Panc1 (cell line): ENCODE data around the gene CYTH4.

ENCODE experiments used
- CTCF ChIP-seq: fragments of 450-650 bp; IDR thresholded peaks from 2 replicates; pipeline ENCODE4 v1.5.1; 2017; ENCODE audit warnings: mild to moderate bottlenecking
- POLR2AphosphoS5 ChIP-seq: IDR thresholded peaks from 2 replicates; pipeline ENCODE4 v1.6.1; 2012; ENCODE audit warnings: mild to moderate bottlenecking, low read depth, low read length, moderate library complexity
- SIN3A ChIP-seq: IDR thresholded peaks from 2 replicates; pipeline ENCODE4 v1.6.1; 2012; ENCODE audit warnings: low read depth, mild to moderate bottlenecking, low read length, moderate library complexity, borderline replicate concordance; ENCODE audit not compliant: insufficient read depth
- TCF7L2 ChIP-seq: IDR thresholded peaks from 2 replicates; pipeline ENCODE4 v1.6.1; 2011; ENCODE audit warnings: mild to moderate bottlenecking, low read depth, low read length, inconsistent platforms
- TF ChIP-seq, protein P1 (sequence below), 2 experiments: IDR thresholded peaks; 2 replicates each; pipeline ENCODE4 v1.6.1; 2011 to 2012; ENCODE audit warnings: low read depth in 2 of 2, control low read depth in 1 of 2, low read length in 1 of 2, mild to moderate bottlenecking in 1 of 2, moderate library complexity in 1 of 2; ENCODE audit not compliant: insufficient read depth in 1 of 2

DNA sequence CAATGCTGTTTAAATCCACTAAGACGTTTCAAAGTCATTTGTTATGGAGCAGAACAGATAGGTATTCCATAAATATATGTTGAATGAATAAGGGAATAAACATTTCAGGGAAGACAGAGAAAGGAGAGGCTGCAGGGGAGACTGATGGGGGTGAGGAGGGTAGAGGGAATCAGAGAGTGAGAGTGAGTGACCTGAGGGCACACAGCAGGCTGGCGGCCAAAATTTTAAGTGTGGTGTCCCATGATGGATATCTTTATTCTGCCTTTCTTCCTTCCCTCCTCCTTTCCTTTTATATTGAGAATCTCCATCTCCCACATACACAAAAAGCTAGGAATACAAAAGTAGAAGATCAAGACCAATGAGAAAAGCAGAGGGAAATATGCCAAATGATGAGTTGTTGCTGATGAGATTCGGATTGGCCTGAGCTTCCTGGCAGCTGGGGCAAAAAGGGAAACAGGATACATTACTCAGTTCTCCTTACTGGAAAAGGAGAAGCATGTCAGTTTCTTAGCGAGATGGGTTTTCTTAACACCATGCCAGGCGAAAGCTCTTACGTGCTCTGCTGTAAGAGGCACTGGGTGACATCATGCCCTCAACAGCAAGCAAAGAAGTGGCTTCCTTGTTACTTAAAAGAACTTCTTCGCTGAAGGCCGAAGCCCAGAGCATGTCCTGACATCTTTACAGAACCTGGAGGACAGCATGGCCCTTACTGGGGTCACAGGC, 11.2 kb upstream of the CYTH4 start:
- TF ChIP-seq CTCF (no peak), POLR2AphosphoS5 (no peak), SIN3A (no peak), TCF7L2 (no peak)
- TF ChIP-seq, protein P1, sequence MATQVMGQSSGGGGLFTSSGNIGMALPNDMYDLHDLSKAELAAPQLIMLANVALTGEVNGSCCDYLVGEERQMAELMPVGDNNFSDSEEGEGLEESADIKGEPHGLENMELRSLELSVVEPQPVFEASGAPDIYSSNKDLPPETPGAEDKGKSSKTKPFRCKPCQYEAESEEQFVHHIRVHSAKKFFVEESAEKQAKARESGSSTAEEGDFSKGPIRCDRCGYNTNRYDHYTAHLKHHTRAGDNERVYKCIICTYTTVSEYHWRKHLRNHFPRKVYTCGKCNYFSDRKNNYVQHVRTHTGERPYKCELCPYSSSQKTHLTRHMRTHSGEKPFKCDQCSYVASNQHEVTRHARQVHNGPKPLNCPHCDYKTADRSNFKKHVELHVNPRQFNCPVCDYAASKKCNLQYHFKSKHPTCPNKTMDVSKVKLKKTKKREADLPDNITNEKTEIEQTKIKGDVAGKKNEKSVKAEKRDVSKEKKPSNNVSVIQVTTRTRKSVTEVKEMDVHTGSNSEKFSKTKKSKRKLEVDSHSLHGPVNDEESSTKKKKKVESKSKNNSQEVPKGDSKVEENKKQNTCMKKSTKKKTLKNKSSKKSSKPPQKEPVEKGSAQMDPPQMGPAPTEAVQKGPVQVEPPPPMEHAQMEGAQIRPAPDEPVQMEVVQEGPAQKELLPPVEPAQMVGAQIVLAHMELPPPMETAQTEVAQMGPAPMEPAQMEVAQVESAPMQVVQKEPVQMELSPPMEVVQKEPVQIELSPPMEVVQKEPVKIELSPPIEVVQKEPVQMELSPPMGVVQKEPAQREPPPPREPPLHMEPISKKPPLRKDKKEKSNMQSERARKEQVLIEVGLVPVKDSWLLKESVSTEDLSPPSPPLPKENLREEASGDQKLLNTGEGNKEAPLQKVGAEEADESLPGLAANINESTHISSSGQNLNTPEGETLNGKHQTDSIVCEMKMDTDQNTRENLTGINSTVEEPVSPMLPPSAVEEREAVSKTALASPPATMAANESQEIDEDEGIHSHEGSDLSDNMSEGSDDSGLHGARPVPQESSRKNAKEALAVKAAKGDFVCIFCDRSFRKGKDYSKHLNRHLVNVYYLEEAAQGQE (IDR thresholded peaks at IDR 0.05; ENCODE audit: insufficient read depth in 1 of 2, low read depth in 2 of 2, low read length in 1 of 2) = no peak
